OCI-LY7 (cell line): ENCODE data around the gene ERP44. TPM values are rescaled to one million over a fixed set of nuclear protein-coding genes. Genes with fewer than 3 reads are reported as not detected.

Experiments used
- BruUV-seq: library from RNA; stranded (reverse); fragments of 400-500 nt; replicated peaks from 2 replicates; lab custom pipeline; 2021; lab: Mats Ljungman, UMichigan
- CTCF ChIA-PET: fragments of 300-600 bp; sonication (Branson Sonifier 250); formaldehyde crosslinking; loops from one replicate; lab custom pipeline; 2022; ENCODE audit warnings: antibody characterized with exemption; ENCODE audit not compliant: unreplicated experiment; lab: Charles Lee
- POLR2A ChIA-PET: fragments of 300-600 bp; sonication (Branson Sonifier 250); formaldehyde crosslinking; loops from one replicate; lab custom pipeline; 2022; ENCODE audit warnings: antibody characterized with exemption; lab: Charles Lee
- DNase-seq: peaks from one replicate; pipeline ENCODE4 v3.0.0-alpha.2; 2015; ENCODE audit warnings: low spot score
- H2AFZ ChIP-seq: fragments of 200-600 bp; sonication (generic), shearing (Covaris generic); 2 replicates; pipeline ENCODE4 v1.6.1; 2014; ENCODE audit warnings: mild to moderate bottlenecking, antibody characterized with exemption, low read length, moderate library complexity
- H3K27ac ChIP-seq: fragments of 200-600 bp; sonication (generic); 2 replicates; pipeline ENCODE4 v1.5.1; 2014; ENCODE audit warnings: mixed run types, low read depth, mild to moderate bottlenecking, moderate library complexity, low read length, inconsistent platforms; ENCODE audit not compliant: poor library complexity, severe bottlenecking
- H3K36me3 ChIP-seq: fragments of 200-600 bp; sonication (generic); 2 replicates; pipeline ENCODE4 v1.6.1; 2014; ENCODE audit warnings: mild to moderate bottlenecking, antibody characterized with exemption, low read length, moderate library complexity, mixed read lengths; ENCODE audit not compliant: insufficient read depth
- H3K4me1 ChIP-seq: fragments of 200-600 bp; sonication (generic); 2 replicates; pipeline ENCODE4 v1.5.1; 2014; ENCODE audit warnings: mild to moderate bottlenecking, low read length; ENCODE audit not compliant: insufficient read depth, poor library complexity, severe bottlenecking
- H3K4me2 ChIP-seq: fragments of 200-600 bp; sonication (generic); 2 replicates; pipeline ENCODE4 v1.6.1; 2014; ENCODE audit warnings: mild to moderate bottlenecking, low read length
- H3K4me3 ChIP-seq: fragments of 200-600 bp; sonication (generic); 2 replicates; pipeline ENCODE4 v1.5.1; 2014; ENCODE audit warnings: mild to moderate bottlenecking, low read depth, low read length; ENCODE audit not compliant: poor library complexity, severe bottlenecking
- H3K79me2 ChIP-seq: fragments of 200-600 bp; sonication (generic); 2 replicates; pipeline ENCODE4 v1.6.1; 2016; ENCODE audit warnings: low read depth, mild to moderate bottlenecking, low read length, moderate library complexity, mixed read lengths; ENCODE audit not compliant: insufficient read depth
- H3K9me2 ChIP-seq: fragments of 200-600 bp; sonication (generic); 2 replicates; pipeline ENCODE4 v1.6.1; 2016; ENCODE audit warnings: mild to moderate bottlenecking, low read length, mixed read lengths; ENCODE audit not compliant: insufficient read depth
- H3K9me3 ChIP-seq: fragments of 200-600 bp; sonication (generic); 2 replicates; pipeline ENCODE4 v1.6.1; 2014; ENCODE audit warnings: mild to moderate bottlenecking, mixed run types, low read length, mixed read lengths
- H4K20me1 ChIP-seq: fragments of 200-600 bp; sonication (generic); 2 replicates; pipeline ENCODE4 v1.6.1; 2014; ENCODE audit warnings: mild to moderate bottlenecking, antibody characterized with exemption, low read length, moderate library complexity, mixed read lengths; ENCODE audit not compliant: insufficient read depth
- CTCF ChIP-seq: fragments of 200-600 bp; sonication (generic); conservative IDR thresholded peaks from 2 replicates; pipeline ENCODE4 v1.5.1; 2014; ENCODE audit warnings: mild to moderate bottlenecking, antibody characterized with exemption, low read length, moderate library complexity, mixed read lengths
- EZH2phosphoT487 ChIP-seq: fragments of 200-600 bp; sonication (generic); IDR thresholded peaks from 2 replicates; pipeline ENCODE4 v1.6.1; 2018; ENCODE audit warnings: low read depth, borderline replicate concordance, mild to moderate bottlenecking, mixed run types, antibody characterized with exemption, low read length, moderate library complexity, mixed read lengths
- intact Hi-C: fragments of 100-400 bp; cut with micrococcal nuclease; formaldehyde crosslinking; loops from one replicate; pipeline ENCODE4 v1.10.0; 2022; ENCODE audit not compliant: unreplicated experiment
- total RNA-seq, 2 experiments: library from RNA; depleted of rRNA in 1 of 2; stranded (reverse); fragments of >200 nt in 1 of 2; shearing (Covaris generic) in 1 of 2; gene quantifications; 2 replicates each; pipeline ENCODE4 v1.2.3, GENCODE V29; 2014 to 2022

ERP44 gene
- total RNA-seq, 2 experiments from 2014 or later, result 19.3 to 28.1 TPM

GRCh38 chr9:100108559-100108958 lies 9.8 kb upstream of the ERP44 start:
- Histone ChIP-seq H3K27ac (no peak overlapping the region), H3K4me1 (no peaks in the 10 kb centered on the region), H4K20me1 (no peaks in the 10 kb centered on the region), H3K36me3 (peaks cover 96% of the 10 kb centered on the region), H3K79me2 (peaks cover 3% of the 10 kb centered on the region; the same call in 1 of the 2 replicates), H3K9me2 (no peaks in the 10 kb centered on the region), H3K4me2 (no peak overlapping the region), H2AFZ (no peak overlapping the region), H3K9me3 (no peaks in the 10 kb centered on the region), H3K4me3 (no peak overlapping the region)
- TF ChIP-seq CTCF, result no peak
- TF ChIP-seq EZH2phosphoT487, result no peak
- ChIA-PET CTCF (no interaction called here), POLR2A (interaction anchor here (0.6 kb wide), 1 partner anchor 380 kb away, joined by 3 read pairs; no protein-coding TSS in a partner anchor)
- BruUV-seq, result no TSS peak
- intact Hi-C loops, result no loop called here
- no peak for DNase-seq

- peaks cover 80% of the 10 kb centered on the region for H3K36me3 ChIP-seq
- no peak overlapping the region for H3K4me3 ChIP-seq
- no peak overlapping the region for H3K4me2 ChIP-seq
- no peak for DNase-seq
- no peaks in the 10 kb centered on the region for H3K9me3 ChIP-seq
- CTCF ChIA-PET, result no interaction called here
- no peaks in the 10 kb centered on the region for H4K20me1 ChIP-seq
- H3K27ac ChIP-seq, result no peak overlapping the region
- intact Hi-C loops, result no loop called here
- H3K4me1 ChIP-seq, result no peaks in the 10 kb centered on the region
- BruUV-seq, result no TSS peak
- TF ChIP-seq EZH2phosphoT487 (no peak), CTCF (no peak)
- no peak overlapping the region for H2AFZ ChIP-seq
- POLR2A ChIA-PET, result interaction anchor here (0.9 kb wide), 1 partner anchor 449 kb away, joined by 3 read pairs; no protein-coding TSS in a partner anchor
- no peaks in the 10 kb centered on the region for H3K9me2 ChIP-seq
- peaks cover 4% of the 10 kb centered on the region for H3K79me2 ChIP-seq
These were observed 7.8 kb upstream of the ERP44 start for GRCh38 chr9:100106616-100107015.

GRCh38 chr9:100105861-100106260 lies 7.1 kb upstream of the ERP44 start:
- Histone ChIP-seq H3K9me3 (no peaks in the 10 kb centered on the region), H3K4me1 (no peaks in the 10 kb centered on the region), H3K27ac (no peak overlapping the region), H2AFZ (no peak overlapping the region), H3K36me3 (peaks cover 79% of the 10 kb centered on the region), H3K79me2 (peaks cover 11% of the 10 kb centered on the region), H3K4me3 (no peak overlapping the region), H3K9me2 (no peaks in the 10 kb centered on the region), H4K20me1 (no peaks in the 10 kb centered on the region), H3K4me2 (no peak overlapping the region)
- TF ChIP-seq EZH2phosphoT487 (no peak), CTCF (no peak)
- ChIA-PET POLR2A (interaction anchor here (0.6 to 0.8 kb wide), 4 partner anchors 19 to 346 kb away, joined by 4 to 9 read pairs (median 6); no protein-coding TSS in a partner anchor), CTCF (no interaction called here)
- DNase-seq, result no peak
- intact Hi-C loops, result no loop called here
- no TSS peak for BruUV-seq
